ENCODE measurements around the gene MRC1. TPM values are rescaled to one million over a fixed set of nuclear protein-coding genes. Genes with fewer than 3 reads are reported as not detected.

Gene MRC1
- total RNA-seq, 1 donor from 2014 or later = 370 TPM

DNA sequence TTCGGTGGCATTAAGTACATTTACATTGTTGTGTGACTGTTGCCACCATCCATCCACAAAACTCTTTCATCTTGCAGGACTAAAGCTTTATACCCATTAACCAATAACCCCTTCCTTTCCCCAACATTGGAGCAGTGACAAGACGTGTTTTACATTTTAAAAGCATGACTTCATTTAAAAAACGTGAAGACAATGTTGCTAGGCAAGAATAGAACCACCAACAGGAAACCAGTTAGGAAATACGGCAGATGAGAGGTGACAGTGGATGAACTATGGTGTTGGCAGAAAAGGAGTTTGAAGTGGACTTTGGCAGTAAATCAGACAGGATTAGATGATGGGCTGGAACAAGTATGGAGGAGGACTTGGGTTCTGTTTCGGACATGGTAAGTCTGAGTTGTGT, 40.2 kb upstream of the MRC1 start:
- H3K27me3 ChIP-seq = no peaks in the 10 kb centered on the region
- H3K36me3 ChIP-seq = no peaks in the 10 kb centered on the region
- H3K9me3 ChIP-seq = no peaks in the 10 kb centered on the region
- H3K4me1 ChIP-seq = no peaks in the 10 kb centered on the region
- intact Hi-C loops (cut with DNase I) = no loop called here
- ATAC-seq (no peak), DNase-seq (no peak)
- no peak overlapping the region for H3K4me3 ChIP-seq
- TF ChIP-seq, protein P1, sequence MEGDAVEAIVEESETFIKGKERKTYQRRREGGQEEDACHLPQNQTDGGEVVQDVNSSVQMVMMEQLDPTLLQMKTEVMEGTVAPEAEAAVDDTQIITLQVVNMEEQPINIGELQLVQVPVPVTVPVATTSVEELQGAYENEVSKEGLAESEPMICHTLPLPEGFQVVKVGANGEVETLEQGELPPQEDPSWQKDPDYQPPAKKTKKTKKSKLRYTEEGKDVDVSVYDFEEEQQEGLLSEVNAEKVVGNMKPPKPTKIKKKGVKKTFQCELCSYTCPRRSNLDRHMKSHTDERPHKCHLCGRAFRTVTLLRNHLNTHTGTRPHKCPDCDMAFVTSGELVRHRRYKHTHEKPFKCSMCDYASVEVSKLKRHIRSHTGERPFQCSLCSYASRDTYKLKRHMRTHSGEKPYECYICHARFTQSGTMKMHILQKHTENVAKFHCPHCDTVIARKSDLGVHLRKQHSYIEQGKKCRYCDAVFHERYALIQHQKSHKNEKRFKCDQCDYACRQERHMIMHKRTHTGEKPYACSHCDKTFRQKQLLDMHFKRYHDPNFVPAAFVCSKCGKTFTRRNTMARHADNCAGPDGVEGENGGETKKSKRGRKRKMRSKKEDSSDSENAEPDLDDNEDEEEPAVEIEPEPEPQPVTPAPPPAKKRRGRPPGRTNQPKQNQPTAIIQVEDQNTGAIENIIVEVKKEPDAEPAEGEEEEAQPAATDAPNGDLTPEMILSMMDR (IDR thresholded peaks at IDR 0.05) = no peak
- H3K27ac ChIP-seq = no peak overlapping the region

DNA sequence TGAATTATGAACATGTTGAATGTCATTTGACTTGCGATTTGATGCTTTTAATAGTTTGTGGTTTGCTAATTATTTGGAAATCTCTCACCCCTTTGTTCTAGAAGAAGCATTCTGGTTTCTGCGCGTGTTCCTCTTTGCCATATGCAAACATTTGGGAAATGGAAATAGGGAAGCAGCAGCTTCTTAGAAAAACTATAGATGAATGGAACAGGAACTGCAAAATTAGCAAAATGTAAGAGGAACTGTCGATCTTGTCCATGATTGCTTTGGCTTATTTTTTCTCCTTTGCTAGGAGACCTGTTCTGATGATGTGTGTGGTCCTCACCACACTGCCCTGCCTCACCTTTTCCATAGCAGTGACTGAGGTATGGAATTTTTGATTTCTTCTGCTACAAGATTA, 38.1 kb upstream of the MRC1 start:
- DNase-seq (no peak), ATAC-seq (peak; percentile 70)
- TF ChIP-seq, protein P1 (IDR thresholded peaks at IDR 0.05) = no peak
- Histone ChIP-seq H3K4me3 (no peak overlapping the region), H3K36me3 (no peaks in the 10 kb centered on the region), H3K4me1 (no peaks in the 10 kb centered on the region), H3K9me3 (no peaks in the 10 kb centered on the region), H3K27me3 (no peaks in the 10 kb centered on the region), H3K27ac (peak overlapping the region; percentile 55)
- intact Hi-C loops (cut with DNase I) = no loop called here

DNA sequence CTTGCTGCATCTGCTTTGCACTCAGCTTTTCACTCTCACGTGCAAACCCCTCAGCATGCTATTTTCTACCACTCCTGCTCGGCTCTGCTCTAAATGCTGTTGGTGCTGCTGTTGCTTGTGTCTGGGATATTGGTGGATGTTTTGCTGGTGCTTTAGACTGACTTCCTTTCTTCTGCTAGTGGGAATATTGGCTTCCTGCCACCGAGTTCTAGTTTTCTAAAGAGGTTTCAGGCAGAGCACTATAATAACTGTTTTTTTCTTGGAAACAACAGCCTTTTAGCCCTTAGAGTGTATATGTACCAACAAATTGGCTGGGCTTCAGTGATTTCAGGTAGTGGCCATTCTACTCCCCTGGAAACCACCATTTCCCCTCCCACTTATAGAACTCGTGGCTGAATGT, 29.4 kb upstream of the MRC1 start:
- no peak for ATAC-seq
- intact Hi-C loops (cut with DNase I) = no loop called here
- no peak for DNase-seq

DNA sequence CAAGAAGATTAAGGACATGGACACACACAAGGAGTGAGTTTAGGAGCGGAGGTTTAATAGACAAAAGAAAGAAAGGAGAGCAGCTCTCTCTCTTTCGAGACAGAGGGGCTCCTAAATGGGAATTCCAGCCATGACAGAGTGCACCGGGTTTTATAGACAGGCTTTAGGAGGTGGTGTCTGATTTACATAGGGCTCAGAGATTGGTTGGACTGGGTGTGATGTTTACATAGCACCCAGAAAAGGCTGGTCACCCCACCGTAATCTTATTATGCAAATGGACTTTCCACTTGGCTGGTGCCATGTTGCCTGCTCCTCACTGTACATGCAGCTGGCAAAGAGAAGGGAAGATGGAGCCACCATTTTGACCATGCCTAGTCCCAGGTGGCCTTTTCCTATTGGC, 28.4 kb upstream of the MRC1 start:
- H3K4me3 ChIP-seq = no peak overlapping the region
- peaks cover 7% of the 10 kb centered on the region for H3K4me1 ChIP-seq
- DNase-seq (no peak), ATAC-seq (no peak)
- no peaks in the 10 kb centered on the region for H3K36me3 ChIP-seq
- H3K9me3 ChIP-seq = no peaks in the 10 kb centered on the region
- no peak overlapping the region for H3K27ac ChIP-seq
- TF ChIP-seq, protein P1 (IDR thresholded peaks at IDR 0.05) = no peak
- intact Hi-C loops (cut with DNase I) = no loop called here
- no peaks in the 10 kb centered on the region for H3K27me3 ChIP-seq

More for the DNA sequence above, 29.4 kb upstream of the MRC1 start:
- no peaks in the 10 kb centered on the region for H3K27me3 ChIP-seq
- no peaks in the 10 kb centered on the region for H3K9me3 ChIP-seq
- no peaks in the 10 kb centered on the region for H3K36me3 ChIP-seq
- no peak overlapping the region for H3K27ac ChIP-seq
- no peak overlapping the region for H3K4me3 ChIP-seq
- peaks cover 7% of the 10 kb centered on the region for H3K4me1 ChIP-seq
- TF ChIP-seq, protein P1 (IDR thresholded peaks at IDR 0.05) = no peak

DNA sequence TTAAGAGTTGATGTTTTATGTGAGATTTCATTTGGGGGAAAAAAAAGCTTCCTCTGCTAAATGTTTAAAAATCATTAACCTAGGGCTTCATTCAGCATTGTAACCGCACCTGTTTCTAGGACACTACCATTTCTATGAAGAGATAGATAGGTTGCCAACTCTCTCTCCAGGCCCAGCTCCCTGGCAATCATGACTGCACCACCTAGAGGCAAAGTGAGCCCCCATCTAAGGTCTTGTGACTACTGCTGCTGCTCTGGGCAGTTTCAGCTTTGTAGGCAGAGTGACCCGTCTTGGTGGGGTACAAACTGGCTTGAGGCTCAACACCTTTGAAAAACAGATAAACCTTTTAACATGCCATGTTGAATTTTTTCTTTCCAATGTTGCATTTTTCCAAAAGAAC, 27.3 kb upstream of the MRC1 start:
- Histone ChIP-seq H3K27ac (no peak overlapping the region), H3K4me1 (peaks cover 7% of the 10 kb centered on the region), H3K27me3 (no peaks in the 10 kb centered on the region), H3K4me3 (no peak overlapping the region), H3K36me3 (no peaks in the 10 kb centered on the region), H3K9me3 (no peaks in the 10 kb centered on the region)
- TF ChIP-seq, protein P1 (IDR thresholded peaks at IDR 0.05) = no peak
- no peak for DNase-seq
- ATAC-seq = no peak
- intact Hi-C loops (cut with DNase I) = no loop called here
